ENCODE measurements around the gene MCOLN2.
A peak's percentile ranks its signal among the peaks of the same experiment; 100 is the strongest.
"Not testable (repeated sequence)": the region's sequence is repeated elsewhere in the genome, so short reads cannot be mapped to it uniquely, and the experiment has no call there.

Gene MCOLN2

DNA sequence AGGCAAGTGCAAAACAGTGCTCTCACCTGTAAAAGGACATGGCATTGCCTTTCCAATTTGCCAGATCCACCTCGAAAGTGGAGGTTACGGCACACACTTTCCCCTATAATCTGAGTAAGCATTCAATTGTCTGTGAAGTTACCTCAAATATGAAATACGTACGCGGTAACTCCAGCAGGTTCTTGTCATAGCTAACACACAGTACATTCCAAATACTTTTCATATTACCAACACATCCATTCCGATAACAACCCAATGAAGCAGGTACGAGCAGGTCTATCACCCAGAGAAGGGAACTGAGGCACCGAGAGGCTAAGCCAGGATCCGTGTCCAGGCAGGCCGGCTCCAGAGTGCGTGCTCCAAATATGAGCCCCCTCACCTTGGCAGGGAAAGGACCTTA lies 57.2 kb downstream of the MCOLN2 start:
- DNase-seq, result no peak

DNA sequence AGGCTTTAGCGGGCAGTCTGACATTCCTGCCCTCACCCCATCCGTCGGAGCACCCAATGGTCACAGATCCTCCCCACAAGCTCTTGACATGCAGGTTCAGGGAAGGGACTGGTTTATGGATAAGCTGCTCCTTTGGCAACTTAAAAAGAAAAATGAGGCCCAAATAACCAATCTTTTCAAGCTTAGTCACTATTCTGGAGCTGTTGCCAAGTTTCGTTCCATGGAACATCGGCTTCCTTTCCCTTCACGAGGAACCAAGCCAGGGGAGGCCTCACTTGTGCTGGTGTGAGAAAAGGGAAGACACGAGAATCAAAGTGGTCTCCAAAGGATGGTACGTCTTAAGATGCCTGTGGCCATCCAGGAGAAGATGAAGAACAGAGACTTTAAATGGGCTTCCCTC lies 57.8 kb downstream of the MCOLN2 start:
- no peak for DNase-seq

DNA sequence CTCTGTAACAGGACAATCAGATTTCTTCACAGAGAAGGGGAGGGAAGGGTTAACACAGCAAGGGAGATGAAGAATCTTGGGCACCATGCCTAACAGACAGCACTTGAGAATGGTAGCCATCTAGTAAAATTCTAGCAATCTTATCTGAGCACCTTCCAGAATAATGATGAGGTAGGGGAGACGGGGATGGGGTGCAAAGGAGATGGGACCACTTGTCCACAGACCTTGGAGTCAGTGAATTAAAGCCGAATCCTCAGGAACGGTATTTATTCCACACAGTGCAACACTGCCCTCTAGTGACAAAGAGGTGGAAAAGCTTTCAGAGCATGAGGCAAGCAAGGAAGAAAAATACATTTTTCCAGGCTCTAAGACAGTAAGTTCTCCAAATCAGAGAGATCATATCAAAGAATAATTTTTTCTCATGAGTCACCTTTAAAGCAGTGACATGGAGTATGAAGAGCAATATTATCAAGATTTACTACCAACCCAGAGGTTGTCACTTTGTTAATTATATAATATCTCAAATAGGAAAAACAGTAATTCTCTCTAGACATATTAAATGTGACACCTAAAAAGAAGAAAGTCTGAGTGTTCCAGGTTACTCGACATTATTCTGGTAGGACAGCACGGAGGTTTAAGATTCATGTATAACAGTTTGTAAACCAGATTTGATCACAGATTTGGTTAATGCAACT lies 60.6 kb downstream of the MCOLN2 start:
- DNase-seq, result peak; percentile 24

DNA sequence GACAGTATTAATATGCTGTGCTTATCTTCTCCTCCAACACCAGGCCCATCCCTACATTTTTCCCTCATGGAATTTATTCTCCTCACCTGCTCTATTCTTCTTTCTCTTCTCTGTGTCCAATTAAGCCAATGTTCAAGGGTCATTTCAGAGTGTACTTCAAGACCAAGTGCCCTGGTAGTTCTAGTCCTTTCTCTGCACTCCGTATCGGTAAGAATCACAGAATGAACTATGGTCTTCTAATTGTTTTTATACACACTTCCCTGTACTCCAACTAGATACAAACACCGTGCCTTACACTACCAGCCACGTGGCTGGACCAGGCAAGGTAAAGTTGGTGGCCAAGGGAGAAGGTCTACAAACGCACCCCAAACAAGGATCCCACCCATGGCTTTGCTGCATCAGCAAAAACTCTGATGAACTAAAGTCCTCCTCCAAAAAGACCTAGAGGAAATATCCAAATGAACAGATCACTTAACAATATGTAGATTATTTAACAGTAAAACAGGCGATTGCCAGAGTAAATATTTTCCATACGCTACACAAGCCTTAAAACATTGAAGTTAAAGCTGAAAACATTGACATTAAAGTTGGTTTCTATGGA lies 63.8 kb downstream of the MCOLN2 start:
- DNase-seq, result no peak

DNA sequence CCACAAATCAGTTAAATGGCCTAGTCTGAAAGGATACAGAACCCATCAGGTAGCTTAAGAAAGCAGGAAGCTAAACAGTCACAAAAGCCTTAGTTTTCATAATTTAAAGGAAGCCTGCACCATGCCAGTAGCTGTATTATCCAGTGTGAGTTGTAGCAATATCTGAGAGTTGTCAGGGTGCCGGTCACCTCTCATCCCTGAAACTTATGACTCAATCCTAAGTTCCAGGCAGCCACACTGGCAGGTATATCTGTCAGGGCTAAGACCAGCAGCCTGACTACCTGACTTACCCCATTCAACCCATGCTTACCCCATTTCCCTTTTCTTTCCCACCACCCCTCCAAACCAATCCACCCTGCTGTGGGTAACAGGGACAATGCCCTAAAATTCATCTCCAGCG lies 66.1 kb downstream of the MCOLN2 start:
- DNase-seq, result no peak

DNA sequence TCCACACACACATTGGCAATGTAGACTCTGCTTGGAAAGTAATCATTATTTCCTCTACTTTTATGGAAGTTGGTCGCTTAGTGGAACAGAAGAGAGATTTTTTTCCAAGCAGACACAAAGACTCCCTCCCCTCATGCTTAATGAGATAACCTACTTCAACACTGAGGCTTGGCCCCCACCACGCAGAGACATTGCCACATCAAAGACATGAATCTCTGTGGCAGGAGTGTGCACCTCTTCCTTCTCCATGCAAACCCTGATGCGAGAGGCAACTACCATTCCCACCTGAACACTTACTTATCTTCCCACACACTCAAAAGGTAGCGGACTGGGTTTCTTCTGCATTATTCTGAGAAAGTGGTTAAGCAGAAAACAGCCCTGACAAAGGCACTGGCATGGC lies 66.6 kb downstream of the MCOLN2 start:
- no peak for DNase-seq

DNA sequence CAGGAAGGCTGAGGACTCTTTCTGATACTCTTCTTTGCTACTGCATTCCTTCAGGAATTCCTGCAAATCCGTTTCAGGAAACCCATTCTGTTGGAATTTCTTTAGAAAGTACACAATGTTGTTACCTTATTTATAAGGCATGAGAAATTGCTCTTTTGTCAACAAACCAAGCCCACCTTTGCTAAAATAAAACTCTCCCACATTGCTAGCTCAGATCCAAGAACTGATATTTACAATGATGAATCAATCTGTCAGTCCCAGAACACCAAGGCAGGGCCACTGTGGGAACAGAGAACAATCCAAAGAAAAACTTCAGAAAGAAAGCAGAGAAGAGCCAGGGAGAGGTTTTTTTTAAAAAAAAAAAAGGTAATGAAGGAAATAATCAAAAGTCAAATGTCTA lies 67.3 kb downstream of the MCOLN2 start:
- no peak for DNase-seq

DNA sequence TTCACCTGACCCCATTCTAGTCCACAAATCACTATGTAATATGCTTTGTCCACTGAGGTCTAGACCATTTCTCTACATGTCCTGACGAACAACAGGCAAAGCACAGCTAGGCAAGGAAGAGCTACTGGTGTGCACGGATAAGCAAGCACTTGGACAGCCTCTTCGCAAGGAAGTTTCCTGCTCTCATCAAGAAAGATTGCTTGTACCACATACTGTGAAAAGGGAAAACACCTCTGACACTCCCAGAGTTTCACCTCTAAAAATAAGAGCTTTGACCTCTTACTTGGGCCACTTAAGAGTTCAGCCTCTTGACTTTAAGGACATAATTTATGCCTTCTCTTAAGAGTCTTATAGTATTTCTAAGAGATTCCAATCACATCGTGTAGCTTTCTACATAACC lies 67.9 kb downstream of the MCOLN2 start:
- no peak for DNase-seq

DNA sequence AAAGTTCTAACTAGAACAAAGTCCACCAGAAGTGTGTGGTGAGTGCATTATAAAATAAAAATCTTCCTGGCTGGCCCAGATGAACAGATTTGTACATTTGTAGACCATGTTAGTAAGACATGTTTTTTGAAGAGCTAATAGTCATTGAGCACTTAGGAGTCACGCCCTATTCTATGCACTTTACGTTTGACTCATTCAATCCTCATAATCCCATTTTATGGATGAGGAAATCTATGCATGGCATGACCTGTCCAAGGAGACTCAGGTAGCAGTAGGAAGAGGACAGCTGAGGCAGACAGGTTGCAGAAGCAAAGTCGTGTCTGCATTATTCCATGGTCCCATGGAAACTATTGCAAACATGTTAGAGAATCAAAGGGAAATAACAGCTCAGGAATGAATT lies 73.6 kb downstream of the MCOLN2 start:
- DNase-seq, result no peak

DNA sequence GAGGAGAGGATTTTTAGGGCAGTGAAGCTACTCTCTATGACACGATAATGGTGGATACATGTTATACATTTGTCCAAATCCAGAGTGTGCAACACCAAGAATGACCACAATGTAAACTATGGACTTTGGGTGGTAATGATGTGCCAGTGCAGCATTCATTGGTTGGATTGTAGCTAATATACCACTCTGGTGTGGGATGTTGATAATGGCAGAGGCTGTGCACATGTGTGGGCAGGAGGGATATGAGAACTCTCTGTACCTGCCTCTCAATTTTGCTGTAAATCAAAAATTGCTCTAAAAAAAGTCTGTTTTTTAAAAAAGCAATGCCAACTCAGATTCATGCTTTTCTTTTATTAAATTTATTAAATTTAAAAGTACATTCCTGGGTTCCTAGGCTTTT lies 76.8 kb downstream of the MCOLN2 start:
- no peak for DNase-seq

DNA sequence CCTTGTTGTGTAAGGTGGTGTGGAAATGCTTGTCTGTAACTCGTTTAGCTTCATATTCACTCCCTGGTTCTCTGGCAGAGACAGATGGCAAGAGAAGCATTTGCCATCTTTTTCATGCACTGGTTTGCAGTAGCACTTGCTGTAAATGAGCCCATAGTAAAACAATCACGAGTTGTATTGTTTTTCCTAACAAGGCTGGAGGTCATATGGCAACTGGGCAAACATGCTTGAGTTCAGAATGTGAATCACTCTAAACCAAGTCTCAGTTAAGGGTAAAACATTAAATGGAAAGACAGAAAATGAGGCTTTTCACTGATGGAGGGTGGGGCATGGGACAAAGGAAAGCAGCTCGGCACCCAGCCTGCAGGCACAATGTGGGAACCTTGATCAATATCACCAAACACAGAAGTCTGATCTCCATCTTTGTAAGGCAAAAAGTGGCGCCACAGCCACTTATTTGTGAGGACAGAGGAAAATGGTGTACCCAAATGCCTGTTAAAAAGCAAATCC lies 77.4 kb downstream of the MCOLN2 start:
- no peak for DNase-seq

DNA sequence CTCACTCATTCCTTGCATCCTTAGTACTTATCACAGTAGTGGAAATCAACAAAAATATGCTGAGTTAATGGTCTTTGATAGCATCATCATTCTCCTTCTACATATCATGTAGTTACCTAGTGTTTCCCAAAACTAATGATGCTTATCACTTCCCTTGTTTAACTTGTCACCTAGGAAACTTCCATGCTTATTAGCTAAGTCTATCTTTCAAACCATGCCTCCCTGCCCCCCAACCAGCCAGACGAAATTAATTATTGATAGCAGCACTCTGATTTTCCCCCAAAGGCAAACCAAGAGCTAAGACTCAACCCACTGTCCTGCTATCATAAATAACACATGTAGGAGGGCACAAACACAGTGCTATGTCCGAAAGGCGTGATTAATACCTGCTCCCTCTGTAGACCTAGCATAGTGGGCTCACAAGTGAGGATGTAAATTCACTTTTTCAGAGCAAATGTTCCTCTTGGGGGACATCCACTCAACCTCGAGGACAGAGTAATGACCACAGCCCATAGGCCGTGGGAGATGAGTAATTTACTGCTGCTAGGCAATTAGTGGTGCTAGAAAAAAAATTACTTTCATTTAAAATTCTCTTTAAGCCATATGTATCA lies 78.1 kb downstream of the MCOLN2 start:
- no peak for DNase-seq

DNA sequence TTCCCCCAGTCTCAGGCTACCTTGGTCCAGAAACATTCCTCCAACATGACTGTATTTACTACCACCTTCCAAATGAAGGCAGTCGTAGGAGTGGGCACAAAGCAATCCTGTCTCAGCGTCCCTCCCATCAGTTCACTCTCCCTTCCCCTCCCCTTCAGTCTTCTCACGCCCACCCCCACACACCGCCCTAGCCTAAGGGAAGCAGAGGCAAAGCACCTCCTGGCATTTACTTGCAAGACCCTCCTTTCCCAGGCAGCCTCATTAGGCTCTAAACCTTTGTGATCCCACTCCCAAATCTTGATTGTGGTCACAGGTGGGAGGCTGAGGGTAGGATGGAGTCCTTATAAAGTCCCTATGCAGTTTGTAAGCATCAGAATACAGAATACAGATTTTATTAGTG lies 80.0 kb downstream of the MCOLN2 start:
- no peak for DNase-seq

DNA sequence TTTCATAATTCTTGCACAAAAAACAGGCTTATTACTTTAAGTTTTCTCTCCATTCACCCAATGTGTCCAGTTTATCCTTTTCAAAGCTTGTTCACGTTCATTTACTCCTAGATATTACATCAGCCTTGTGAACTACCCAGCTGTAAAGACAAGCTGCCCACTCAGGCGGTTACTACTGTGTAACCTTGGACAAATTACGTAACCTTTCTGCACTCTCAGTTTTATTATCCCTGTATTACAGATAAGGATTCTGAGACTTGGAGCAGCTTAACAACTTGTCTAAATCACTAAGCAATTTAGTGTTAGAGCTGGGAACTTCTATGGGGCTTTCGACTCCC lies 83.4 kb downstream of the MCOLN2 start:
- no peak for DNase-seq

DNA sequence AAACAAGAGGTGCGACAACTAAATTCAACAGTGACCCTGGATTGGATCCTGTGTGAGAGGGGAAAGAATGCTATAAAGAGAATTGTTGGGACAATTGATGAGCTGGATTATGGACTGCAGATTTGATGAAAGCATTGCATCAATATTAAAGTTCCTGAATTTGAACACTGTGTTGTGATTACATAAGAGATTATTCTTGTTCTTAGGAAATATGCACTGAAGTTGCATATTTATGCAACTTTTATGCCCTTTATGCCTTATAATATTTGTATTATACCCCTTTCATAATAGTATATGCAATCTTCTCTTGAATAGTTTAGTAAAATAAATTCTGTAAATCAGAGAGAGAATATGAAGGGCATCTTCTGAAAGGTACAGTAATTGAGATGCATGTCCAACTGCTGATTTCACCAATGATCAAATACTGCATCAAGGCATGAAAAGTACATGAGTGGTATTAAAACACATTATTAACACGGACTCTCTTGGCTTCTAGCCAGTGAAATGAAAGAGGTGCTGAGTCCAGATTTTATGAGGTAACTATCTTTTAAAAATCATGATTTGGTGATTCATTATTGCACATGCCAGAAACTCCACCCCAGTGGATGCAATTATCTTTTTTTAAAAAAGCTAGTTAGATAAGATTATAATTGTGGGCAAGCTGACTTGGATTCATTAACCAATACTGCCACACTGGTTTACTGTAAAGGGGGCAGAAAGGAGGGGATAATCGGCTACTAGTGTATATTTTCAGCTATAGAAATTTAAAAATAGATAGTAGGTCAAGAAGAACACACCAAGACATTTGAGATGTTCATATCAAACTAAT lies 84.0 kb downstream of the MCOLN2 start:
- DNase-seq, result no peak

DNA sequence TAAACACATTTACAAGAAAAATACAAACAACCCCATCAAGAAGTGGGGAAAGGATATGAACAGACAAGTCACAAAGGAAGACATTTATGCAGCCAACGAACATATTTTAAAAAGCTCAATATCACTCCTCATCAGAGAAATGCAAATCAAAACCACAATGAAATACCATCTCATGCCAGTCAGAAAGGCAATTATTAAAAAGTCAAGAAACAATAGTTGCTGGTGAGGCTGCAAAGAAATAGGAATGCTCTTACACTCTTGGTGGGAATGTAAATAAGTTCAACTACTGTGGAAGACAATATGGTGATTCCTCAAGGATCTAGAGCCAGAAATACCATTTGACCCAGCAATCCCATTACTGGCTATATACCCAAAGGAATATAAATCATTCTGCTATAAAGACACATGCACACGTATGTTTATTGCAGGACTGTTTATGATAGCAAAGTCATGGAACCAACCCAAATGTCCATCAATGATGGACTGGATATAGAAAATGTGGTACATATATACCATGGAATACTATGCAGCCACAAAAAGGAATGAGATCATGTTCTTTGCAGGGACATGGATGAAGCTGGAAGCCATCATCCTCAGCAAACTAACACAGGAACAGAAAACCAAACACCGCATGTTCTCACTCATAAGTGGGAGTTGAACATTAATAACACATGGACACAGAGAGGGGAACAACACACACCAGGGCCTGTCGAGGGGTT lies 88.0 kb downstream of the MCOLN2 start:
- DNase-seq, result not testable (repeated sequence)

DNA sequence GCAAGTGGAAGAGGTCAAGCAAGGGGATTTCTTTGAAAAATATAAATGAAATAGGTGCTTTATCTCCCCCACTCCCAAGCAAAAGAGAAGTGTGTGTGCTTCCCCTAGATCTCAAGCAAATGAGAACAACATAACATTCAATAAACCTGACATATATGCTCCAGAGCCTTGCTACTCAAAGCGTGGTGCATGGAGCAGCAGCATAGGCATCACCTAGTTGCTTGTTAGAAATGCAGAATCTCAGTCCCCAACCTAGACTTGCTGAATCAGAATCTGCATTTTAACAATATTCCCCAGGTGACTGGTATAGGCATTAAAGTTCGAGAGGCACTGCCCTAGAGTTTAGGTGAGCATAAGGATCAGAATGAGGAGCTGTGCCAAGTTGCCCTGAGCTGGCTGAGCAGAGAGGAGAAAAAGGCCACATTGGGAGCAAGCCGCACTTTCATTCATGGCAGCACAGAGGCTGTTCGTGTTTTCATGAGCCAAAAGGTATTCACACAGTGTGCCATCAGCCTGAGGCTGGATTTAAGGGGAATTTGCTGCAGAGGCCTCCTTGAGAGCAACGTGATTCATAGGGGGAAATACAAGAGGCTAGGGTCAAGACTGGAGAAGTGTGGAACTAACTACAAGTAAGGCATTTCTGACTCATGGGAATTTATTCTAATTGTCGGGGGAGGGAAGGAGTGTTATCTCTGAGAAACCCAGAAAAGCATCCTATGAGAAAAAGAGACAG lies 89.7 kb downstream of the MCOLN2 start:
- DNase-seq, result no peak

DNA sequence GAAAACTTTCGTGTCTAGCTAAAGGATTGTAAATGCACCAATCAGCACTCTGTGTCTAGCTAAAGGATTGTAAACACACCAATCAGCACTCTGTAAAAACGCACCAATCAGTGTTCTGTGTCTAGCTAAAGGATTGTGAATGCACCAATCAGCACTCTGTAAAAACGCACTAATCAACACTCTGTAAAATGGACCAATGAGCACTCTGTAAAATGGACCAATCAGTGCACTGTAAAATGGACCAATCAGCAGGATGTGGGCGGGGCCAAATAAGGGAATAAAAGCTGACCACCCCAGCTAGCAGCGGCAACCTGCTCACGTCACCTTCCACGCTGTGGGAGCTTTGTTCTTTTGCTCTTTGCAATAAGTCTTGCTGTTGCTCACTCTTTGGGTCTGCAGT lies 94.2 kb downstream of the MCOLN2 start:
- DNase-seq, result not testable (repeated sequence)

DNA sequence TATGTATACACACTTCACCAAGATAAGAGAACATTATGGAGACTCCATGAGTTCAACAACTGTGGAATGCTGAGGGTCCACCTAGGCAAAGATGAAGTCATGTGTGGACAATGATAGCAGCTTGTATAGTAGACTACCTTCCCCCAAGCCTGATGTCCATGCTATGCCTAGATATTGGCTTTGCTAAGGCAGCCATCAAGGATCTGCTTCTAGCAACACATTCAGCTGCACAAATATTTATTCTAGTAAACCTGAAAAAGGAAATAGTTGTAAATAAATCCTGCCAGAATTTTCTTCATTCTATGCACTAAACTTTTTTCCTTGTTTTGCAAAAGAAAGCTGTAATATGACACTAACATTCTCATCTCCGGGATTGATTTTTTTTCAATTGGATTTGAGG lies 96.9 kb downstream of the MCOLN2 start:
- DNase-seq, result no peak

DNA sequence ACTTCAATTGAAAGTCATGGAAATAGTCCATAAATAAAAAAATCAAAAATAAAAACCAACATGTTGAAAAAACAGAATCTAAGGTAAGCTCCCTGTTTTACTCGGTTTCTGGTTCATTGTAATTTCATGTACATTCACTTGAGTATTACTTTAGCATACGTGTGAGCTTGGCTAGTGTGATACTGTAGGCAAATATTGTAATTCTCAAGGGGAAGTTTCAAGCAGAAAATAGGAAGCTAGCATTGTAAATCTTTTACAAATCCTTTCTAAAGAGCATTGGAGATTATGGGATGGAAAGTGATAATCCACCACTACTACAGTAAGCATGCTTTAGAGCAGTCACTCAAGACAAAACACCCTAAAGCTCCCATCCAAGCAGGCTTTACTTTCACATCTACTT lies 100.6 kb downstream of the MCOLN2 start:
- DNase-seq, result no peak

DNA sequence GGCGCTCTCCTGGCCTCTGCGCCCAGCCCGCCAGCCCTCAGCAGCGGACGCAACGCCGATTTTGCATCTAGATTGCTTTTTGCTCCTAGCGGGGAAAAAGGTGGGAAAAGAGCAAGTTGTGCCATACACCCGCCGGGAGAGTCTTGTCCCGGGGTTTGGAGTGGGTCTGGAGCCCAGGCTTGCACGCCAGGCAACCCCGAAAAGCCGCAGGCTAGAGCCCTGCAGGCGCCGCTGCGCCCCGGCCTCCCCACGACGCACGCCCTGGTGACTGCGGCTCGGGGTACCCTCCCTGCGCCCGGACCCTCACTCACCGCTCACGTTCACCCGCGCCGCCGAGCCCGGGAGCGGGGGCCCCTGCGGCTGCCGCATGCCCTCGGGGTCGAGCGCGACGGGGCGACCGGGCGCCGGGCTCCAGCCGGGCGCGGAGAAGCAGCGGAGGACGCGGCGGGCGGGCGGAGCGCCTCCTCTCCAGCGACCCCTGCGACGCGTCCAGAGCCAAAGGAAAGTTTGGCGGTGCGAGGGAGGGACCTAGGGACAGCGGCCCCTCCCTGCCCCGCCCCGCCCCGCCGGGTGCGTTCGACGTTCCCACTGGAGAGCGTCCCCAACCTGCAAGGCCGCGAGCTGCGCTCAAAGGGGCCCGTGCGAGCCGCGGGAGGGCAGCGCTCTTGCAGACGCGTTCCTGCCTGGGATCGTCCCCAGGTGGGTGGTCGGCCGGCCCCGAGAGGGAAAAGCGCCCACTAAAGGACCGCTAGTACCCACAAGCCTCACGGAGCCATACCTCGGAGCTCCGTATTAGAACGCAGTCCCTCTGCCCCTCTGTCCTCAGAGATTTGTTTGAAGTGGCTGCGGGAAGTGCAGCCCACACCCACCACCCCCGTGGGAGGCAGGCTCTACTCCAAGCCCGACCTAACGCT lies 104.0 kb downstream of the MCOLN2 start, which contains the start of gene LPAR3:
Gene LPAR3, minus strand, starts transcription at position 502 of the 914 bp plus-strand sequence. CDS start 27,086 bp downstream, outside the sequence.
- peak; percentile 40 for DNase-seq

Measured in activated T-cell treated with anti-CD3 and anti-CD28 coated beads, Interleukin-2, amount 50 U/mL, for 1 hour (primary cell).